Measurements from ENCODE around the gene HMCN1.

HMCN1 gene

DNA sequence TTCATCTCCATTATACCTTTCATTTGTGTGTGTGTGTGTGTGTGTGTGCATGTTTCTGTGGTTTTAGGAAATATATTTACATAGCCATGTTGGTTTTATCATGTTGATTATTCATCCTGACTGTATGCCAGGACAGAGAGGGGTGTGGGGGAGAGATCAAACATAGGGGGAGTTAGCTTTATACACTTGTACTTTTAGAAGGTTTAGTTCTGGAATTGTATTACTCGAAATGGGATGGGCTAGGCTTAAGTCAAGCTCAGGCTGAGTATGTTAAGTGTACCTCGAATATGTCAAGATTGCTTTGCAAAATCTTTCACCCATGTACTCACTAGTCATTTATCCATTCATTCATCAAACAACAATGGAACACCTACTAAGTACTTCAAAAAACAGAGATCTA lies 123.3 kb downstream of the HMCN1 start:
- no peaks in the 10 kb centered on the region for H3K27me3 ChIP-seq (ENCODE audit: low read length)
- no peaks in the 10 kb centered on the region for H3F3A ChIP-seq (ENCODE audit: insufficient read depth)
- no peaks in the 10 kb centered on the region for H3K9me3 ChIP-seq (ENCODE audit: insufficient read depth, low read length)
- no peaks in the 10 kb centered on the region for H4K20me1 ChIP-seq (ENCODE audit: low read depth, low read length)
- no peak overlapping the region for H3K4me3 ChIP-seq (ENCODE audit: insufficient read depth, low read length, poor library complexity, severe bottlenecking)
- no peaks in the 10 kb centered on the region for H3K36me3 ChIP-seq (ENCODE audit: low read length)
- H3K4me2 ChIP-seq (ENCODE audit: low read depth, low read length, poor library complexity, severe bottlenecking) = no peak overlapping the region
- H3K9ac ChIP-seq (ENCODE audit: low read length) = no peak overlapping the region
- H3K9me2 ChIP-seq (replicated peaks; ENCODE audit: insufficient read depth, low read length) = no peaks in the 10 kb centered on the region
- TF ChIP-seq, protein P1, sequence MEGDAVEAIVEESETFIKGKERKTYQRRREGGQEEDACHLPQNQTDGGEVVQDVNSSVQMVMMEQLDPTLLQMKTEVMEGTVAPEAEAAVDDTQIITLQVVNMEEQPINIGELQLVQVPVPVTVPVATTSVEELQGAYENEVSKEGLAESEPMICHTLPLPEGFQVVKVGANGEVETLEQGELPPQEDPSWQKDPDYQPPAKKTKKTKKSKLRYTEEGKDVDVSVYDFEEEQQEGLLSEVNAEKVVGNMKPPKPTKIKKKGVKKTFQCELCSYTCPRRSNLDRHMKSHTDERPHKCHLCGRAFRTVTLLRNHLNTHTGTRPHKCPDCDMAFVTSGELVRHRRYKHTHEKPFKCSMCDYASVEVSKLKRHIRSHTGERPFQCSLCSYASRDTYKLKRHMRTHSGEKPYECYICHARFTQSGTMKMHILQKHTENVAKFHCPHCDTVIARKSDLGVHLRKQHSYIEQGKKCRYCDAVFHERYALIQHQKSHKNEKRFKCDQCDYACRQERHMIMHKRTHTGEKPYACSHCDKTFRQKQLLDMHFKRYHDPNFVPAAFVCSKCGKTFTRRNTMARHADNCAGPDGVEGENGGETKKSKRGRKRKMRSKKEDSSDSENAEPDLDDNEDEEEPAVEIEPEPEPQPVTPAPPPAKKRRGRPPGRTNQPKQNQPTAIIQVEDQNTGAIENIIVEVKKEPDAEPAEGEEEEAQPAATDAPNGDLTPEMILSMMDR (IDR thresholded peaks at IDR 0.05; ENCODE audit: insufficient read depth, low read length, poor library complexity, severe bottlenecking) = no peak
- no peak for TF ChIP-seq EZH2phosphoT487 (conservative IDR thresholded peaks at IDR 0.05; ENCODE audit: low read length)
- no peak overlapping the region for H3K27ac ChIP-seq (ENCODE audit: low read depth, low read length)
- H2AFZ ChIP-seq (ENCODE audit: low read depth, low read length, severe bottlenecking) = no peak overlapping the region
- H3K79me2 ChIP-seq (ENCODE audit: insufficient read depth, low read length) = no peaks in the 10 kb centered on the region

DNA sequence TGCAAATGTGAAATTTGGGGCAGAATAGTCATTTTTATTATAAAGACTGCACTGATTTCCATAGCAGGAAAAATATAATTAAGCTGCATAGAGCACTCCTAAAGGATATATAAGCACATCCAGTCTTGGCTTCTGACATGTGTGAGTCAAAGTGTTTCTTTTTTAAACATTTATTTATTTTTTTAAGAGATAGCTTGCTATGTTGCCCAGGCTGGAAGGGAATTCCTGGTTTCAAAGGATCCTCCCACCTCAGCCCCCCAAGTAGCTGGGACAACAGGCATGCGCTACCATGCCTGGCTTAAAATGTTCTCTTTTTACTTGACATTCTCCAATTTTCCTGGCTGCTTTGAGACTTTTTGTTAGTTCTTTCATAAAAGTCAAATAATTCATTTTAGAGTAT lies 126.1 kb downstream of the HMCN1 start:
- H3K9me3 ChIP-seq (ENCODE audit: insufficient read depth, low read length) = no peaks in the 10 kb centered on the region
- no peaks in the 10 kb centered on the region for H4K20me1 ChIP-seq (ENCODE audit: low read depth, low read length)
- no peaks in the 10 kb centered on the region for H3K36me3 ChIP-seq (ENCODE audit: low read length)
- H2AFZ ChIP-seq (ENCODE audit: low read depth, low read length, severe bottlenecking) = no peak overlapping the region
- H3K27ac ChIP-seq (ENCODE audit: low read depth, low read length) = no peak overlapping the region
- no peak overlapping the region for H3K9ac ChIP-seq (ENCODE audit: low read length)
- no peaks in the 10 kb centered on the region for H3K79me2 ChIP-seq (ENCODE audit: insufficient read depth, low read length)
- H3K27me3 ChIP-seq (ENCODE audit: low read length) = no peaks in the 10 kb centered on the region
- H3F3A ChIP-seq (ENCODE audit: insufficient read depth) = no peaks in the 10 kb centered on the region
- no peak overlapping the region for H3K4me2 ChIP-seq (ENCODE audit: low read depth, low read length, poor library complexity, severe bottlenecking)
- H3K9me2 ChIP-seq (replicated peaks; ENCODE audit: insufficient read depth, low read length) = no peaks in the 10 kb centered on the region
- H3K4me3 ChIP-seq (ENCODE audit: insufficient read depth, low read length, poor library complexity, severe bottlenecking) = no peak overlapping the region
- TF ChIP-seq, protein P1 (IDR thresholded peaks at IDR 0.05; ENCODE audit: insufficient read depth, low read length, poor library complexity, severe bottlenecking) = no peak
- TF ChIP-seq EZH2phosphoT487 (conservative IDR thresholded peaks at IDR 0.05; ENCODE audit: low read length) = no peak

DNA sequence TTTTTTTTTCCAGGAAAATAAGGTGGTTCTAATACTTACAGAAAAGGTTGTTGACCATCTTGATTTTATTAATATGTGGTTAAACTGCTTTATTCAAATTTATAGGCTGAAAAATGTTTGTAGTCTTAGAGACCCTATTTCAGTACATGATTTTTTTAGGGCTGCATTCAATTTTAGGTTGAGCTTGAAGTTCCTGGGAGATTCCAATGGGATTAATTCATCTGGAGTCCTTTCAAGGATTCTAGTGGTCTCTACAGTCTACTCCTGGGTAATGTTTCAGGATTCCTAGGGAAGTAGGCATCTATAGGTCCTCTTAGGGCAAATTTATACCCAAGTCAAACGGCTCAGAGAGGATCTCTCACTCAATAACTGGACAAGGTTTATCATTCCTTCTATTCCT lies 126.7 kb downstream of the HMCN1 start:
- no peaks in the 10 kb centered on the region for H3K9me3 ChIP-seq (ENCODE audit: insufficient read depth, low read length)
- H3K4me2 ChIP-seq (ENCODE audit: low read depth, low read length, poor library complexity, severe bottlenecking) = no peak overlapping the region
- H4K20me1 ChIP-seq (ENCODE audit: low read depth, low read length) = no peaks in the 10 kb centered on the region
- H3F3A ChIP-seq (ENCODE audit: insufficient read depth) = no peaks in the 10 kb centered on the region
- no peaks in the 10 kb centered on the region for H3K27me3 ChIP-seq (ENCODE audit: low read length)
- H2AFZ ChIP-seq (ENCODE audit: low read depth, low read length, severe bottlenecking) = no peak overlapping the region
- H3K9me2 ChIP-seq (replicated peaks; ENCODE audit: insufficient read depth, low read length) = no peaks in the 10 kb centered on the region
- no peak overlapping the region for H3K9ac ChIP-seq (ENCODE audit: low read length)
- TF ChIP-seq, protein P1 (IDR thresholded peaks at IDR 0.05; ENCODE audit: insufficient read depth, low read length, poor library complexity, severe bottlenecking) = no peak
- TF ChIP-seq EZH2phosphoT487 (conservative IDR thresholded peaks at IDR 0.05; ENCODE audit: low read length) = no peak
- H3K27ac ChIP-seq (ENCODE audit: low read depth, low read length) = no peak overlapping the region
- no peaks in the 10 kb centered on the region for H3K36me3 ChIP-seq (ENCODE audit: low read length)
- no peaks in the 10 kb centered on the region for H3K79me2 ChIP-seq (ENCODE audit: insufficient read depth, low read length)
- no peak overlapping the region for H3K4me3 ChIP-seq (ENCODE audit: insufficient read depth, low read length, poor library complexity, severe bottlenecking)
